Caco-2 (cell line): ENCODE data around the gene RGS7. TPM values are rescaled to one million over a fixed set of nuclear protein-coding genes. Genes with fewer than 3 reads are reported as not detected.

ENCODE experiments used
- BruUV-seq: library from RNA; stranded (reverse); fragments of 400-500 nt; replicated peaks from 2 replicates; lab custom pipeline; 2021; lab: Mats Ljungman, UMichigan
- CTCF ChIA-PET: fragments of 300-600 bp; sonication (Branson Sonifier 250); formaldehyde crosslinking; loops from one replicate; lab custom pipeline; 2022; ENCODE audit warnings: antibody characterized with exemption; lab: Charles Lee
- POLR2A ChIA-PET: fragments of 300-600 bp; sonication (Branson Sonifier 250); formaldehyde crosslinking; loops from one replicate; lab custom pipeline; 2022; ENCODE audit warnings: antibody characterized with exemption; lab: Charles Lee
- DNase-seq, 2 experiments: peaks; one replicate each; pipeline versions ENCODE4 v3.0.0 to v3.0.0-alpha.2; 2020 to 2022
- H3K27me3 ChIP-seq: replicated peaks from 2 replicates; pipeline ENCODE4 v1.6.0; 2011; ENCODE audit warnings: low read length; ENCODE audit not compliant: control insufficient read depth, insufficient read depth
- H3K36me3 ChIP-seq: 2 replicates; pipeline ENCODE4 v1.5.1; 2011; ENCODE audit warnings: low read length; ENCODE audit not compliant: control insufficient read depth, insufficient read depth
- H3K4me1 ChIP-seq: fragments of 250-450 bp; sonication (Bioruptor Pico); 2 replicates; pipeline ENCODE4 v1.5.1; 2020; ENCODE audit warnings: mild to moderate bottlenecking
- H3K4me3 ChIP-seq: 2 replicates; pipeline ENCODE4 v1.5.1; 2011; ENCODE audit warnings: low read depth, mild to moderate bottlenecking, control low read depth, low read length
- H3K9me3 ChIP-seq: fragments of 250-450 bp; sonication (Bioruptor Pico); 2 replicates; pipeline ENCODE4 v1.5.1; 2020; ENCODE audit warnings: mild to moderate bottlenecking, moderate library complexity
- H3K27ac Mint-ChIP-seq: one replicate; pipeline ENCODE4 v1.8.0; 2022; ENCODE audit warnings: mixed read lengths; ENCODE audit not compliant: unreplicated experiment
- H3K27me3 Mint-ChIP-seq: one replicate; pipeline ENCODE4 v1.8.0; 2022; ENCODE audit warnings: mixed read lengths; ENCODE audit not compliant: insufficient read depth, unreplicated experiment
- H3K36me3 Mint-ChIP-seq: one replicate; pipeline ENCODE4 v1.8.0; 2022; ENCODE audit warnings: mild to moderate bottlenecking, mixed read lengths; ENCODE audit not compliant: insufficient read depth, unreplicated experiment
- H3K4me1 Mint-ChIP-seq: one replicate; pipeline ENCODE4 v1.8.0; 2022; ENCODE audit warnings: low read depth, mixed read lengths; ENCODE audit not compliant: unreplicated experiment
- H3K4me3 Mint-ChIP-seq: one replicate; pipeline ENCODE4 v1.8.0; 2022; ENCODE audit warnings: mild to moderate bottlenecking, moderate library complexity, mixed read lengths; ENCODE audit not compliant: unreplicated experiment
- H3K9me3 Mint-ChIP-seq: one replicate; pipeline ENCODE4 v1.8.0; 2022; ENCODE audit warnings: mixed read lengths; ENCODE audit not compliant: unreplicated experiment
- intact Hi-C: fragments of 100-400 bp; cut with micrococcal nuclease; formaldehyde crosslinking; loops from one replicate; pipeline ENCODE4 v1.10.0; 2022; ENCODE audit not compliant: unreplicated experiment
- total RNA-seq: library from RNA; stranded (reverse); gene quantifications from 2 replicates; pipeline ENCODE4 v1.2.3, GENCODE V29; 2022
- TF ChIP-seq, protein P1 (sequence below), 2 experiments: fragments of 200-600 bp in 1 of 2; IDR thresholded peaks; 1 replicate in 1 of 2; 2 replicates in 1 of 2; pipeline versions ENCODE4 v1.5.1 to v1.8.0; 2011 to 2022; ENCODE audit warnings: antibody characterized with exemption in 1 of 2, control low read depth in 1 of 2, inconsistent platforms in 1 of 2, low read depth in 1 of 2, low read length in 1 of 2, mild to moderate bottlenecking in 1 of 2, moderate library complexity in 1 of 2; ENCODE audit not compliant: insufficient read depth in 1 of 2, severe bottlenecking in 1 of 2, unreplicated experiment in 1 of 2

Gene RGS7
- total RNA-seq, 1 experiment from 2014 or later, result not detected

DNA sequence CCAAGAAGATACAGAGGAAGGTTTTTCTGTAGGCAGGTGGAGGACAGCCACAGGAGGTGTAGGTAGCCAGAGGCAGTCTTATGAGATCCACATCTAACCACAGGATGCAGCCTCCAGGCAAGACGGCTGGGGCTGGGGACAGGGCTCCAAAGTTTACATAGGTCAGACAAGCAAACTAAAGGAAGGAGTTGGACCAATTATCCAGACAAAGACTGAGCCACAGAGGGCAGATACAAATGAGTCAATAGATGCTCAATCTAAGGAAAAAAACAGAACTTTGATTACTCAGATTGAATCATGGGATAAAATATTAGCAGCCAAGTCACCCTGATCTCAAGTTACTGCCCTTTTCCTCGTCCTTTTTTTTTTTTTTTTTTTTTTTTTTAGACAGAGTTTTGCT is 91.6 kb downstream of the RGS7 start:
- Histone ChIP-seq H3K36me3 (no peaks in the 10 kb centered on the region), H3K4me1 (no peaks in the 10 kb centered on the region), H3K9me3 (no peaks in the 10 kb centered on the region), H3K27me3 (no peaks in the 10 kb centered on the region), H3K4me3 (no peak overlapping the region)
- Mint-ChIP-seq H3K4me1 (no peaks in the 10 kb centered on the region), H3K36me3 (no peaks in the 10 kb centered on the region), H3K4me3 (no peak overlapping the region), H3K27me3 (peaks cover 4% of the 10 kb centered on the region), H3K27ac (no peak overlapping the region), H3K9me3 (no peaks in the 10 kb centered on the region)
- BruUV-seq, result no TSS peak
- intact Hi-C loops, result no loop called here
- TF ChIP-seq, protein P1, sequence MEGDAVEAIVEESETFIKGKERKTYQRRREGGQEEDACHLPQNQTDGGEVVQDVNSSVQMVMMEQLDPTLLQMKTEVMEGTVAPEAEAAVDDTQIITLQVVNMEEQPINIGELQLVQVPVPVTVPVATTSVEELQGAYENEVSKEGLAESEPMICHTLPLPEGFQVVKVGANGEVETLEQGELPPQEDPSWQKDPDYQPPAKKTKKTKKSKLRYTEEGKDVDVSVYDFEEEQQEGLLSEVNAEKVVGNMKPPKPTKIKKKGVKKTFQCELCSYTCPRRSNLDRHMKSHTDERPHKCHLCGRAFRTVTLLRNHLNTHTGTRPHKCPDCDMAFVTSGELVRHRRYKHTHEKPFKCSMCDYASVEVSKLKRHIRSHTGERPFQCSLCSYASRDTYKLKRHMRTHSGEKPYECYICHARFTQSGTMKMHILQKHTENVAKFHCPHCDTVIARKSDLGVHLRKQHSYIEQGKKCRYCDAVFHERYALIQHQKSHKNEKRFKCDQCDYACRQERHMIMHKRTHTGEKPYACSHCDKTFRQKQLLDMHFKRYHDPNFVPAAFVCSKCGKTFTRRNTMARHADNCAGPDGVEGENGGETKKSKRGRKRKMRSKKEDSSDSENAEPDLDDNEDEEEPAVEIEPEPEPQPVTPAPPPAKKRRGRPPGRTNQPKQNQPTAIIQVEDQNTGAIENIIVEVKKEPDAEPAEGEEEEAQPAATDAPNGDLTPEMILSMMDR (IDR thresholded peaks at IDR 0.05; ENCODE audit: insufficient read depth in 1 of 2, low read depth in 1 of 2, low read length in 1 of 2, severe bottlenecking in 1 of 2, unreplicated experiment in 1 of 2), result no peak
- ChIA-PET CTCF (no interaction called here), POLR2A (no interaction called here)
- DNase-seq, result no peak

DNA sequence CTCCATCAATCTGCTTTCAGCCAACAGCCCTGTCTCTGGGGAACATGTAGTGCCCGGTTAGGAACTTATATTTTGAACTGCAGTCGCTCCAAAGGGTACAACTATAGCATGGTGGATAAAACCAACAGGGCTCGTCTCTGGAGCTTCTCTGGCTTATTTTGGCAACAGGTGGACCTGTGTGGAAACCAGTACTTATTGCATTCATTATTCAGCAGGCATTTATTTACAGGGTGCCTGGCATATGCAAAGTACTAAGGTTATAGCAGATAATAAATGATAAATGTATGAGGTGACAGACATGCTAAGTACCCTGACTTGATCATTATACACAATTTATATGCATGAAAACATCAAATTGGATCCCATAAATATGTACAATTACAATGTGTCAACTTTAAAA is 93.7 kb downstream of the RGS7 start:
- Histone ChIP-seq H3K36me3 (no peaks in the 10 kb centered on the region), H3K27me3 (no peaks in the 10 kb centered on the region), H3K4me1 (no peaks in the 10 kb centered on the region), H3K4me3 (no peak overlapping the region), H3K9me3 (no peaks in the 10 kb centered on the region)
- no peak overlapping the region for H3K27ac Mint-ChIP-seq
- intact Hi-C loops, result no loop called here
- CTCF ChIA-PET, result no interaction called here
- POLR2A ChIA-PET, result no interaction called here
- BruUV-seq, result no TSS peak
- H3K36me3 Mint-ChIP-seq, result no peaks in the 10 kb centered on the region
- H3K4me3 Mint-ChIP-seq, result no peak overlapping the region
- H3K9me3 Mint-ChIP-seq, result no peaks in the 10 kb centered on the region
- TF ChIP-seq, protein P1 (IDR thresholded peaks at IDR 0.05; ENCODE audit: insufficient read depth in 1 of 2, low read depth in 1 of 2, low read length in 1 of 2, severe bottlenecking in 1 of 2, unreplicated experiment in 1 of 2), result no peak
- no peaks in the 10 kb centered on the region for H3K4me1 Mint-ChIP-seq
- DNase-seq, result no peak
- H3K27me3 Mint-ChIP-seq, result peaks cover 4% of the 10 kb centered on the region

DNA sequence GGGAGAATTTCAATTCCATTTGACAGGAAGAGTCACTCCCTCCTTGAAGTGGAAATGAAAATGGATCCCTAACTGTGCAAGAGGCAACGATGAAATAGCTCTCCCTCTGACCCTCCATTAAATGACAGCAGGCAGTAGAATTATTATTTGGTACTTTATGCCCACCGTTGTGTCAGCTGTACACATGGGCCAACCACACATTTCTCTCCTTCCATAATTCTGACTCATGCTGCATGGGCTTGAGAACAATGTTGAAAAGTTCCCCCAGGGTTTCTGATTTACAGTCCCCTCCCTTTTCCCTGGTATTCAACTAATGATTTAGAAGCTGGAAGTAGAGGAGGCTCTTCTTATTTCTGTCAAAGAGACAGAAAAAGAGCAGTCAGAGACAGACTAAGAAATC is 103.5 kb downstream of the RGS7 start:
- no peak overlapping the region for H3K4me3 ChIP-seq
- Mint-ChIP-seq H3K4me3 (no peak overlapping the region), H3K4me1 (no peaks in the 10 kb centered on the region), H3K9me3 (peaks cover 14% of the 10 kb centered on the region), H3K27me3 (no peaks in the 10 kb centered on the region), H3K27ac (no peak overlapping the region), H3K36me3 (no peaks in the 10 kb centered on the region)
- no peaks in the 10 kb centered on the region for H3K9me3 ChIP-seq
- CTCF ChIA-PET, result no interaction called here
- TF ChIP-seq, protein P1 (IDR thresholded peaks at IDR 0.05; ENCODE audit: insufficient read depth in 1 of 2, low read depth in 1 of 2, low read length in 1 of 2, severe bottlenecking in 1 of 2, unreplicated experiment in 1 of 2), result no peak
- 0 out of 2 replicates have a peak, but pooled peaks cover 6% of the 10 kb centered on the region for H3K4me1 ChIP-seq
- no peak for DNase-seq
- intact Hi-C loops, result no loop called here
- no peaks in the 10 kb centered on the region for H3K36me3 ChIP-seq
- H3K27me3 ChIP-seq, result no peaks in the 10 kb centered on the region
- POLR2A ChIA-PET, result no interaction called here
- BruUV-seq, result no TSS peak
